ENCODE data around the gene TAS2R60.

The TAS2R60 gene

DNA sequence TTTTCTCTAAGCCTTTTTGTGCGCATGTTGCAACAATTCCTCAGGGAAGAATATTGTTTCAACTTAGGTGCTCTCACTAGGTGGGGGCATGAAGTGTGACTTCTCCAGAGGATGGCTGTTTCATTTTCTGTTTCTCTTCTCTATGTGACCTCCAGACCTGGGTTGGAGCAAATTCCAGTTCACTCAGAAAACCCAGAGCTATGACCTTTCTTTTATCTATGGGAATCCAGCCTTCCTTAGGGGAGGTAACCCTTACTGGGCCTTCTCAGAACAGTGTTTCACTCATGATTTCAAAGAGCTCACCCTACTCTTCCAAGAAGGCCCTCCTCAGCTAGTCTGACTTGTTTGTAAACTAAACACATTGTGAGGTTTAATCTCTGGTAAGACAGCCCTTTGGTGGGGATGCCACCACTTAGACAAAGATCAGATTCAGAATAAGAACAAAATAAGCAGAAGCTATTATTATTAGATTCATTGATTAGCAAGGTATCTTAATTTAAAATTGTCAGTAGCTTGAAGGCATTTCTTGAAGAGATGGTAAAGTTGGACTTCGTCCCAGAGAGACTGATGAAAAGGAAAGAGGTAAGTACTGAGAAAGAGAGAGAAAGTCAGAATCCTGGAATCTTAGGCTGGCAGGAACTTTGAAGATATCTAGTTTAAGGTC, 16.6 kb upstream of the TAS2R60 start:
- H3K36me3 ChIP-seq (ENCODE audit: insufficient read depth, low read length) = no peaks in the 10 kb centered on the region
- no peaks in the 10 kb centered on the region for H3K27me3 ChIP-seq (ENCODE audit: insufficient read depth, low read length)
- H3K27ac ChIP-seq (ENCODE audit: low read depth, low read length) = no peak overlapping the region
- no peaks in the 10 kb centered on the region for H3K79me2 ChIP-seq (ENCODE audit: control insufficient read depth, insufficient read depth, low read length, unreplicated experiment)
- H3K4me1 ChIP-seq (ENCODE audit: control insufficient read depth, insufficient read depth, low read length, unreplicated experiment) = peaks cover 24% of the 10 kb centered on the region
- H2AFZ ChIP-seq (ENCODE audit: low read length, unreplicated experiment) = peak overlapping the region; percentile 15
- no peak overlapping the region for H3K4me3 ChIP-seq (ENCODE audit: low read depth, low read length)

GRCh38 chr7:143429770-143430698, 13.2 kb upstream of the TAS2R60 start:
- Histone ChIP-seq H3K4me3 (ENCODE audit: low read depth, low read length) (no peak overlapping the region), H3K79me2 (ENCODE audit: control insufficient read depth, insufficient read depth, low read length, unreplicated experiment) (no peaks in the 10 kb centered on the region), H3K36me3 (ENCODE audit: insufficient read depth, low read length) (no peaks in the 10 kb centered on the region), H3K27ac (ENCODE audit: low read depth, low read length) (peak overlapping the region; percentile 34), H3K27me3 (ENCODE audit: insufficient read depth, low read length) (no peaks in the 10 kb centered on the region), H3K4me1 (ENCODE audit: control insufficient read depth, insufficient read depth, low read length, unreplicated experiment) (peaks cover 24% of the 10 kb centered on the region), H2AFZ (ENCODE audit: low read length, unreplicated experiment) (peak overlapping the region; percentile 9)

GRCh38 chr7:143431109-143431508, 12.1 kb upstream of the TAS2R60 start:
- no peaks in the 10 kb centered on the region for H3K27me3 ChIP-seq (ENCODE audit: insufficient read depth, low read length)
- H3K27ac ChIP-seq (ENCODE audit: low read depth, low read length) = no peak overlapping the region
- H3K79me2 ChIP-seq (ENCODE audit: control insufficient read depth, insufficient read depth, low read length, unreplicated experiment) = no peaks in the 10 kb centered on the region
- H3K36me3 ChIP-seq (ENCODE audit: insufficient read depth, low read length) = no peaks in the 10 kb centered on the region
- no peak overlapping the region for H2AFZ ChIP-seq (ENCODE audit: low read length, unreplicated experiment)
- H3K4me1 ChIP-seq (ENCODE audit: control insufficient read depth, insufficient read depth, low read length, unreplicated experiment) = peaks cover 24% of the 10 kb centered on the region
- no peak overlapping the region for H3K4me3 ChIP-seq (ENCODE audit: low read depth, low read length)

DNA sequence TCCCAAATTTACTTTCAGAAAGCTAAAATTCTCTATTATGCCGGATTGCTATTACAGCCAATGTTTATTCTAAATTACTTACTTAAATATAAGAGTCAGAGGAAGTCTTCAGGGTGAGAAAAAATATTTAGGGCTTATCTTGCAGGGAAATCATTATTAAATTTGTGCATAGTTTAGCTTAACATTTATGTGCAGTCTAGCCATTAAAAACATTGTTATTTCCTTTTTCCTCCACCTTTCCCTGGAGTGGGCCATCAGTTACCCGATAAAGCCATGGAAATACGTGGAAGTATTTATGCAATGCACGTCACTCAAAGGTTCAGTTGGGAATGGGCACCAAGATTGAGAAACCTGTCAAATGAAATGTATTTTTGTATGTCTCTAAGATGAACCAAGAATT, 9.5 kb upstream of the TAS2R60 start:
- no peaks in the 10 kb centered on the region for H3K36me3 ChIP-seq (ENCODE audit: insufficient read depth, low read length)
- H3K27me3 ChIP-seq (ENCODE audit: insufficient read depth, low read length) = no peaks in the 10 kb centered on the region
- H3K79me2 ChIP-seq (ENCODE audit: control insufficient read depth, insufficient read depth, low read length, unreplicated experiment) = no peaks in the 10 kb centered on the region
- peaks cover 16% of the 10 kb centered on the region for H3K4me1 ChIP-seq (ENCODE audit: control insufficient read depth, insufficient read depth, low read length, unreplicated experiment)
- H3K27ac ChIP-seq (ENCODE audit: low read depth, low read length) = no peak overlapping the region
- H2AFZ ChIP-seq (ENCODE audit: low read length, unreplicated experiment) = no peak overlapping the region
- H3K4me3 ChIP-seq (ENCODE audit: low read depth, low read length) = no peak overlapping the region

- H3K27ac ChIP-seq (ENCODE audit: low read depth, low read length) = no peak overlapping the region
- no peak overlapping the region for H2AFZ ChIP-seq (ENCODE audit: low read length, unreplicated experiment)
- H3K4me3 ChIP-seq (ENCODE audit: low read depth, low read length) = no peak overlapping the region
Measured at GRCh38 chr7:143434660-143435059, 8.6 kb upstream of the TAS2R60 start.

GRCh38 chr7:143435266-143435665, 8.0 kb upstream of the TAS2R60 start:
- peaks cover 10% of the 10 kb centered on the region for H3K4me1 ChIP-seq (ENCODE audit: control insufficient read depth, insufficient read depth, low read length, unreplicated experiment)
- H3K36me3 ChIP-seq (ENCODE audit: insufficient read depth, low read length) = no peaks in the 10 kb centered on the region
- H3K27me3 ChIP-seq (ENCODE audit: insufficient read depth, low read length) = peaks cover 6% of the 10 kb centered on the region; the same call in 1 of the 2 replicates
- no peak overlapping the region for H3K27ac ChIP-seq (ENCODE audit: low read depth, low read length)
- no peak overlapping the region for H2AFZ ChIP-seq (ENCODE audit: low read length, unreplicated experiment)
- no peaks in the 10 kb centered on the region for H3K79me2 ChIP-seq (ENCODE audit: control insufficient read depth, insufficient read depth, low read length, unreplicated experiment)
- no peak overlapping the region for H3K4me3 ChIP-seq (ENCODE audit: low read depth, low read length)

More at GRCh38 chr7:143434660-143435059, 8.6 kb upstream of the TAS2R60 start:
- no peaks in the 10 kb centered on the region for H3K27me3 ChIP-seq (ENCODE audit: insufficient read depth, low read length)
- H3K36me3 ChIP-seq (ENCODE audit: insufficient read depth, low read length) = no peaks in the 10 kb centered on the region
- H3K79me2 ChIP-seq (ENCODE audit: control insufficient read depth, insufficient read depth, low read length, unreplicated experiment) = no peaks in the 10 kb centered on the region
- peaks cover 16% of the 10 kb centered on the region for H3K4me1 ChIP-seq (ENCODE audit: control insufficient read depth, insufficient read depth, low read length, unreplicated experiment)

DNA sequence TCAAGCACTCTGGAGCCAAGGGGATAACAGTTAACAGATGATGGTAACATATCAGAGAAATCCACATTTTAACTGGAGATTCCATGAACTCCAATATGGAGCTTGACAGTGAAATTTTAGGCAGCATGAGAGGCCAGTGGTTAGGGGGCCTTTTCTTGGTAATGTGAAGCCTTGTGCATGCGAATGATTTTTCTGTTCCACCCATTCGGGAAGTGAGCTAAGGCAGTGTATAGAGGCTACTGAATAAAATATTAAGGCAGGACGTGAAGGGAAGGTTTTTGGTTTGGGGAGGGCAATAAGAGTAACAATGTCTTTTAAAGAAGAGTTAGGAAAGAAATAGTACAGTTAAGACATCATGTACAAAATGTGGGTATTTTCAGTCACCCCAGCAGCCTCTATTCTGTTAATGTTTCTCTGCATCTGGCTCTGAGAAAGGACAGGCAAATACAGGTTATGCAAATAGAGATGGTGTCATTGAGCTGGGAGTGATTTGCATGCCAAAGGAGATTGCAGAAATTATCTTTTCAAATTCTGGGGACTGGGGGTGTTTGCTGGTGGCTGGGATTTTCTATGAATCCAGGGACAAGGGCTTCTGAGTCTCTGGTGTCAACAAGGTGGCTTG, 6.8 kb upstream of the TAS2R60 start:
- Histone ChIP-seq H3K79me2 (ENCODE audit: control insufficient read depth, insufficient read depth, low read length, unreplicated experiment) (no peaks in the 10 kb centered on the region), H2AFZ (ENCODE audit: low read length, unreplicated experiment) (no peak overlapping the region), H3K36me3 (ENCODE audit: insufficient read depth, low read length) (no peaks in the 10 kb centered on the region), H3K27me3 (ENCODE audit: insufficient read depth, low read length) (peaks cover 14% of the 10 kb centered on the region; the same call in 1 of the 2 replicates), H3K4me3 (ENCODE audit: low read depth, low read length) (no peak overlapping the region), H3K27ac (ENCODE audit: low read depth, low read length) (no peak overlapping the region), H3K4me1 (ENCODE audit: control insufficient read depth, insufficient read depth, low read length, unreplicated experiment) (no peaks in the 10 kb centered on the region)

DNA sequence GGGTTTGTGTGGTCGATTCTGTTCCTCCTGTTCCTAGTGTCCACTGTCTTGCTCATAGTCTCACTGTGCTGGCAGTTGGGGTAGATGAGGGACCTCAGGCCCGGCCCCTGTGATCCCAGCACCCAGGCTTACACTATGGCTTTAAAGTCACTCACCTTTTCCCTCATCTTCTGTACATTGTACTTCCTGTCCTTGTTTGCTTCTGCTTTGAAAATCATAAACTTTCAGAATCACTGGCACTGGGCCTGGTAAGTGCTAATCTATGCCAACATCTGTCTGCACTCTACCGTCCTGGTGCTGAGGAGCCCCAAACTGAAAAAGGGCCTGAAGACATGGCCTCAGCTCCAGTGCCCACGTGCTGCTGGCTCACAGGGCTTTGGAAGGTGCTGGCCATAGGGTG, 5.7 kb upstream of the TAS2R60 start:
- H3K79me2 ChIP-seq (ENCODE audit: control insufficient read depth, insufficient read depth, low read length, unreplicated experiment) = no peaks in the 10 kb centered on the region
- no peak overlapping the region for H3K27ac ChIP-seq (ENCODE audit: low read depth, low read length)
- H2AFZ ChIP-seq (ENCODE audit: low read length, unreplicated experiment) = no peak overlapping the region
- no peaks in the 10 kb centered on the region for H3K4me1 ChIP-seq (ENCODE audit: control insufficient read depth, insufficient read depth, low read length, unreplicated experiment)
- peaks cover 25% of the 10 kb centered on the region for H3K27me3 ChIP-seq (ENCODE audit: insufficient read depth, low read length)
- no peak overlapping the region for H3K4me3 ChIP-seq (ENCODE audit: low read depth, low read length)
- no peaks in the 10 kb centered on the region for H3K36me3 ChIP-seq (ENCODE audit: insufficient read depth, low read length)

DNA sequence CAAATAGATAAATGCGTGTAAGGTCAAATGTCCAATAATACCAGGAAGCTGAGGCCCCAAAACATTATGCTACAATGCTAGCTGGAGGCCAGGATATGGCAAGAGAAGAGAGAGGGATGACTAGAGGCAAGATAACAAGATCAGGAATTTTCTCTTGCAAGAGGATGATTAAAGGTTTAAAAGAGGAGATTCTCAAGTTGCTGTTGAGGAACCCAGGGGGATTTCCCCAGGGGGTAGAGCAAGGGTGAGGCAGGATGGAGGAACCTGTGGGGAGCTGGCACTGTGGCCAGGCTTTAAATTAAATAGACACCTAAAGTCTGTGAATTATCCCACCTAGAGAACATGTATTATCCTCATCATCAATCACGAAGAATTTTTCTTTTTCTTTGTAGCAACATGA, 3.4 kb upstream of the TAS2R60 start:
- Histone ChIP-seq H2AFZ (ENCODE audit: low read length, unreplicated experiment) (no peak overlapping the region), H3K27me3 (ENCODE audit: insufficient read depth, low read length) (peaks cover 44% of the 10 kb centered on the region)

DNA sequence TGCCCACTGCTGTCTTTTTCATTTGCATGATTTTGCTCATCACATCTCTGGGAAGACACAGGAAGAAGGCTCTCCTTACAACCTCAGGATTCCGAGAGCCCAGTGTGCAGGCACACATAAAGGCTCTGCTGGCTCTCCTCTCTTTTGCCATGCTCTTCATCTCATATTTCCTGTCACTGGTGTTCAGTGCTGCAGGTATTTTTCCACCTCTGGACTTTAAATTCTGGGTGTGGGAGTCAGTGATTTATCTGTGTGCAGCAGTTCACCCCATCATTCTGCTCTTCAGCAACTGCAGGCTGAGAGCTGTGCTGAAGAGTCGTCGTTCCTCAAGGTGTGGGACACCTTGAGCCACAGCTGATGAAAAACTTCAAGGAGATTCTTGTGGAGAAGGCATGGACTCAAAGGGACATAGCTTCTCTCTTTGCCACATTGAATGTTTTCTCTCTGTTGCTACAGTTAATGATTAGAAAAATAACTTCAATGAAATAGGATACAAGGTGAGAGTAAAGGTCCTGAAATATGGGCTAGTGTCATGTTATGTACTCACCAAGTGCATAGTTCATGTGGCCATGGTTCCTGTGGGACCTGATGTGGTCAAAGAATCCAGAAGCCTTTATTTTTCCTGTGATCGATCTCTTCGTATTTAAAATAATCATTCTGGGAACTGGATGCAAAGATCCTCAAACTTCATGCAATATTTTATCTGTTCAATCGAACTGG, 970 bp downstream of the TAS2R60 start:
- H3K4me1 ChIP-seq (ENCODE audit: control insufficient read depth, insufficient read depth, low read length, unreplicated experiment) = no peaks in the 10 kb centered on the region
- no peak overlapping the region for H3K4me3 ChIP-seq (ENCODE audit: low read depth, low read length)
- H3K27ac ChIP-seq (ENCODE audit: low read depth, low read length) = no peak overlapping the region
- H3K79me2 ChIP-seq (ENCODE audit: control insufficient read depth, insufficient read depth, low read length, unreplicated experiment) = no peaks in the 10 kb centered on the region
- H3K27me3 ChIP-seq (ENCODE audit: insufficient read depth, low read length) = peaks cover 59% of the 10 kb centered on the region
- no peak overlapping the region for H2AFZ ChIP-seq (ENCODE audit: low read length, unreplicated experiment)
- no peaks in the 10 kb centered on the region for H3K36me3 ChIP-seq (ENCODE audit: insufficient read depth, low read length)

More for the DNA sequence above, 3.4 kb upstream of the TAS2R60 start:
- Histone ChIP-seq H3K79me2 (ENCODE audit: control insufficient read depth, insufficient read depth, low read length, unreplicated experiment) (no peaks in the 10 kb centered on the region), H3K36me3 (ENCODE audit: insufficient read depth, low read length) (no peaks in the 10 kb centered on the region), H3K4me3 (ENCODE audit: low read depth, low read length) (no peak overlapping the region), H3K27ac (ENCODE audit: low read depth, low read length) (no peak overlapping the region), H3K4me1 (ENCODE audit: control insufficient read depth, insufficient read depth, low read length, unreplicated experiment) (no peaks in the 10 kb centered on the region)

Measured in ACC112 (cell line).